Vagina (tissue), 2 donors: ENCODE measurements around the gene PLAAT4. TPM values are rescaled to one million over a fixed set of nuclear protein-coding genes. Genes with fewer than 3 reads are reported as not detected.

Source experiments
- DNase-seq, 2 donors: peaks; one replicate each; pipeline ENCODE4 v3.0.0-alpha.2; 2017; ENCODE audit errors: extremely low spot score in 2 of 2
- H3K27ac ChIP-seq: fragments of 200-600 bp; sonication (generic); one replicate; pipeline ENCODE4 v1.5.1; 2019
- H3K27me3 ChIP-seq: fragments of 200-600 bp; sonication (generic); one replicate; pipeline ENCODE4 v1.5.1; 2019
- H3K36me3 ChIP-seq, 2 donors: fragments of 200-600 bp; sonication (generic); one replicate each; pipeline ENCODE4 v1.5.1; 2017 to 2019
- H3K4me1 ChIP-seq: fragments of 200-600 bp; sonication (generic); one replicate; pipeline ENCODE4 v1.5.1; 2019
- H3K4me3 ChIP-seq, 2 donors: fragments of 200-600 bp; sonication (generic); 1 replicate in 1 of 2; 2 replicates in 1 of 2; pipeline ENCODE4 v1.5.1; 2016 to 2019
- H3K9me3 ChIP-seq: fragments of 200-600 bp; sonication (generic); one replicate; pipeline ENCODE4 v1.5.1; 2019
- POLR2A ChIP-seq, 2 donors: fragments of 450-650 bp; IDR thresholded peaks; one replicate each; pipeline ENCODE4 v1.6.1; 2017; ENCODE audit warnings: antibody characterized with exemption in 2 of 2, mild to moderate bottlenecking in 2 of 2, moderate library complexity in 2 of 2
- POLR2AphosphoS5 ChIP-seq, 2 donors: sonication (generic); formaldehyde crosslinking; IDR thresholded peaks; one replicate each; pipeline ENCODE4 v1.9.0; 2017; ENCODE audit warnings: antibody characterized with exemption in 2 of 2, mild to moderate bottlenecking in 2 of 2, low read depth in 1 of 2; ENCODE audit not compliant: insufficient read depth in 1 of 2
- intact Hi-C: fragments of 100-400 bp; cut with DNase I; formaldehyde crosslinking; loops from one replicate; pipeline ENCODE4 v1.15.1; 2023
- total RNA-seq: library from RNA; depleted of rRNA; stranded (reverse); fragments of >200 nt; gene quantifications from one replicate; pipeline ENCODE4 v1.2.3, GENCODE V29; 2016
- TF ChIP-seq, protein P1 (sequence below), 3 experiments: fragments of 450-650 bp in 2 of 3; fragments of 200-600 bp in 1 of 3; sonication (generic) in 1 of 3; IDR thresholded peaks; one replicate each; pipeline ENCODE4 v1.5.1; 2017 to 2019; ENCODE audit warnings: antibody characterized with exemption in 3 of 3, mild to moderate bottlenecking in 2 of 3, moderate library complexity in 2 of 3

The PLAAT4 gene
- total RNA-seq, 1 donor from 2014 or later, result 43.5 TPM

DNA sequence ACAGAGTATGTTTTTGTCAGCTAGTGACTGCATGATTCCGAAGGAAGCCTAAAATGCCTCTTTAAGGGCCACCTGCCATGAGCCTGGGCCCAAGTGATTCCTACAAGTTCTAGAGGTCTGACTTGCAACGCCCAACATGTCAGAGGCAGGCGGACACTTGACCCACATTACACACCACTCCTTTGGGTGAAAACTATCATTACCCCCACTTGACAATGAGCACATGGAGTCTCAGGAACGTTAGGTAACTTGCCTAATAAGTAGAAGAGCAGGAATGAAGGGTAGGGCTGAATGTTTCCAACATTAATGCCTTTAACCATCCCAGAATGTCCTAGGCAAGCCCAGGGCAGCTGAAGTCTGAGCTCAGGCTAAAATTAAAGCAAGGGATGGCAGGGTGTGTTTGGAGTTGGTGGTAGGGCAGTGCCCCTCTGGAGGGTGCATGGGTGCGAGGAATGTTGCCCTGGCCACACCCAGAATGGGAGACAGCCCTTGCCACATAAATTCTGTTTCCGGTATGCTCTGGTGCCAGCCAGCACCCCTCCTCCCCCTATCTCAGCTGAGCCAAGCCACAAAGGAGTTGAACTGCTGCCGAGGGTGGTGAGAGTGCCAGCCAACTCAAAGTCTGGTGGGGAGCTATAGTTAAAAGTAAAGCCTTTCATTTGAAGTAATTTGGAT, 24.0 kb downstream of the PLAAT4 start:
- no peaks in the 10 kb centered on the region for H3K9me3 ChIP-seq
- DNase-seq, result no peak
- no peak overlapping the region for H3K27ac ChIP-seq
- H3K4me1 ChIP-seq, result peaks cover 7% of the 10 kb centered on the region
- H3K4me3 ChIP-seq, result no peak overlapping the region
- H3K27me3 ChIP-seq, result no peaks in the 10 kb centered on the region
- H3K36me3 ChIP-seq, result no peaks in the 10 kb centered on the region
- TF ChIP-seq, protein P1, sequence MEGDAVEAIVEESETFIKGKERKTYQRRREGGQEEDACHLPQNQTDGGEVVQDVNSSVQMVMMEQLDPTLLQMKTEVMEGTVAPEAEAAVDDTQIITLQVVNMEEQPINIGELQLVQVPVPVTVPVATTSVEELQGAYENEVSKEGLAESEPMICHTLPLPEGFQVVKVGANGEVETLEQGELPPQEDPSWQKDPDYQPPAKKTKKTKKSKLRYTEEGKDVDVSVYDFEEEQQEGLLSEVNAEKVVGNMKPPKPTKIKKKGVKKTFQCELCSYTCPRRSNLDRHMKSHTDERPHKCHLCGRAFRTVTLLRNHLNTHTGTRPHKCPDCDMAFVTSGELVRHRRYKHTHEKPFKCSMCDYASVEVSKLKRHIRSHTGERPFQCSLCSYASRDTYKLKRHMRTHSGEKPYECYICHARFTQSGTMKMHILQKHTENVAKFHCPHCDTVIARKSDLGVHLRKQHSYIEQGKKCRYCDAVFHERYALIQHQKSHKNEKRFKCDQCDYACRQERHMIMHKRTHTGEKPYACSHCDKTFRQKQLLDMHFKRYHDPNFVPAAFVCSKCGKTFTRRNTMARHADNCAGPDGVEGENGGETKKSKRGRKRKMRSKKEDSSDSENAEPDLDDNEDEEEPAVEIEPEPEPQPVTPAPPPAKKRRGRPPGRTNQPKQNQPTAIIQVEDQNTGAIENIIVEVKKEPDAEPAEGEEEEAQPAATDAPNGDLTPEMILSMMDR (IDR thresholded peaks at IDR 0.05), result no peak
- TF ChIP-seq POLR2AphosphoS5 (IDR thresholded peaks at IDR 0.05; ENCODE audit: insufficient read depth in 1 of 2, low read depth in 1 of 2) (no peak), POLR2A (IDR thresholded peaks at IDR 0.05) (no peak)
- intact Hi-C loops, result no loop called here

DNA sequence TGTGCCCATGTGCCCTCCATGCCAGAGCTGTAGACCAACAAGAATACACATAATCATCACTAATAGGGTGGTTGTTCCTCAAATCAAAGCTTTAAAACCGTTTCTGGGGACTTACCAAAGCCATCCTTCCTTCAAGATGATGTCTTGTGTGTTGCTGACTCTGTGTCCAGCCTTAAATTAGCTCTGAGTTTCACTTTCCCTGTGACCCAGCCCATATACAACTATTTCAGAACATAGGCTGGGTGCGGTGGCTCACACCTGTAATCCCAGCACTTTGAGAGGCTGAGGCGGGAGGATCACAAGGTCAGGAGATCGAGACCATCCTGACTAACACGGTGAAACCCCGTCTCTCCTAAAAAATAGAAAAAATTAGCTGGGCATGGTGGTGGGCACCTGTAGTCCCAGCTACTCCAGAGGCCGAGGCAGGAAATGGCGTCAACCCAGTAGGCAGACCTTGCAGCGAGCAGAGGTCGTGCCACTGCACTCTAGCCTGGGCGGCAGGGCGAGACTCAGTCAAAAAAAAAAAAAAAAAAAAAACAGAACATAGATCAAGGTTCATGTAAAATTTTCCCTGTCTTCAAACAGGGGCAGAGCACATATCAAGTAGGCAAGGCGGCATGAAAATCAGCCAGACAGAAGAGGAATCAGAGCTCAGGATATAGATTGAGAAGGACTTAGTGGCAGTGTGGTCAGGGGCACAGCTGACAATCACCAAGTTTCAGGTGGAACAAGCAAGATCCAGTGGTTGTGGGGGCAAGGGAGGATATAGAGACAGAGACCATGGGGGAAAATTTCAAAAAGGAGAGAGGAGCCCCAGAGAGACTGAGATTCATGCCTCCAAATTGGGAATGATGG, 26.8 kb downstream of the PLAAT4 start, which contains the start of gene PLAAT2:
TSS of gene PLAAT2 (minus strand) at position 179 of the 855 bp plus-strand sequence. CDS start at position 124, 55 bp downstream.
- H3K27me3 ChIP-seq, result no peaks in the 10 kb centered on the region
- no peak within 1 kb of the TSS for H3K27ac ChIP-seq
- H3K4me3 ChIP-seq, result no peak within 1 kb of the TSS
- peaks cover 24% of the 10 kb centered on the region for H3K4me1 ChIP-seq
- DNase-seq, result no peak
- intact Hi-C loops, result no loop called here
- H3K9me3 ChIP-seq, result no peaks in the 10 kb centered on the region
- no peak for TF ChIP-seq POLR2AphosphoS5 (IDR thresholded peaks at IDR 0.05; ENCODE audit: insufficient read depth in 1 of 2, low read depth in 1 of 2)
- TF ChIP-seq, protein P1 (IDR thresholded peaks at IDR 0.05), result no peak
- no peak for TF ChIP-seq POLR2A (IDR thresholded peaks at IDR 0.05)
- H3K36me3 ChIP-seq, result no peaks in the 10 kb centered on the region

DNA sequence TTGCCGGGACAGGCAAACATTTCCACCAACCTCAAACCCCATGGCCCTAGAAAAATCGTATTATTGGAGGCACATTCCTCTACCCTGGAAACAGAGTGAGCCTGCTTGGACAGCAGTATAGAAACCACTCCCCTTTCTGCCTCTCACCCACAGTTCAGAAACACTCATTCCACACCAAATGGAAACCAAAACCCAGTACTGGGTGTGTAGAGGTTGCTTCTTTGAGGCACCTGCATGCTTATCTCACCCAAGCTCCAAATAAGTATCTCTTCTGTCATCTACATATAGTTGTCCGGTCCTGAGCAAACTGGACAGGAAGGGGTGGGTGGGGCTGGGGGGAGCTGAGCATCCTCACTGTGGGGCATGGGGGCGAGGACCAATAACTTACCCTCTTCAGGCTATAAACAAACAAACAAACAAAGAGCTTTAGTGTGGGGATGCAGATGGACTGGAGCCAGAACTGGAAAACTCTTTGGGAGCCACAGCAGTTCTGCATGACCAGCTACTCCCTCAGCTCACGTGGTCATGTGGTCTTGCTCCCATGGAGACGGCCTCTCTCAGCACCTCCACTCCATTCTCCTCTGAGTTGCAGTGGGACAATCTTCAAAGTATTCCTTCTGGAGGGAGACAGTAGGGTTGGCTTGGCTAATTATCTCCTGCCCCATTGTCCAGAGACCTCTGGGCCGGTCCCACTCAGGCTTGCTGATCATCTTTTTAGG, 27.6 kb downstream of the PLAAT4 start:
- intact Hi-C loops, result no loop called here
- no peak for TF ChIP-seq POLR2A (IDR thresholded peaks at IDR 0.05)
- TF ChIP-seq POLR2AphosphoS5 (IDR thresholded peaks at IDR 0.05; ENCODE audit: insufficient read depth in 1 of 2, low read depth in 1 of 2), result no peak
- TF ChIP-seq, protein P1 (IDR thresholded peaks at IDR 0.05), result no peak
- H3K27ac ChIP-seq, result no peak overlapping the region
- H3K27me3 ChIP-seq, result no peaks in the 10 kb centered on the region
- peaks cover 24% of the 10 kb centered on the region for H3K4me1 ChIP-seq
- no peak overlapping the region for H3K4me3 ChIP-seq
- H3K36me3 ChIP-seq, result no peaks in the 10 kb centered on the region
- no peaks in the 10 kb centered on the region for H3K9me3 ChIP-seq
- no peak for DNase-seq

DNA sequence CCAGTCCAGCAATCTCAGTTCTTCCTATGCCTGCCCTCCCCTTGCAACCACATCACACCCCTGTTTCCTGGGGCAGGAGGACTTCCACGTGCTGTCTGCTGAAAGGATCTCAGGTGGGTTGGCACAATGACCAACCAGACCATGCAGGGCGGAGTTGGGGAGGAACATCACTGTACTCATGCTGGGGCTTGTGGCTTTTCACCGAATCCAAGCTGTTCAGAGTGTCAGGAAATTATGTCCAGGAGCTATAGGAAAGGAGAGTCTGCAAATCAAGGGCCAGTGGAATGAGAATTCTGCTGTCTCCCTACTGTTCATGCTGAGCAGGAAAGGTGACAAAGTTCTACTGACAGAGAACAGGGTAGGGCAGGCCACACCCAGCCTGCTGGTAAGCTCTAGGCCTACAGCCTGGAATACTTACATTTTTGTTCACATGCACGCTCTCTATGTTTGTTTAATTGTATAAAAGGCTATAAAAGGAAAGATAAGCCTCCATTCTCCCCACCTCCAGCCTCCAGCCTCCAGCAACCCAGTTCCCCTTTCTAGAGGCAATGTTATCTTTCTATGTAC, 28.3 kb downstream of the PLAAT4 start:
- H3K27me3 ChIP-seq, result no peaks in the 10 kb centered on the region
- no peak for DNase-seq
- no peaks in the 10 kb centered on the region for H3K9me3 ChIP-seq
- H3K36me3 ChIP-seq, result no peaks in the 10 kb centered on the region
- peak in 1 of 2 donors; percentile 36 for TF ChIP-seq POLR2AphosphoS5 (IDR thresholded peaks at IDR 0.05; ENCODE audit: insufficient read depth in 1 of 2, low read depth in 1 of 2)
- TF ChIP-seq, protein P1 (IDR thresholded peaks at IDR 0.05), result no peak
- TF ChIP-seq POLR2A (IDR thresholded peaks at IDR 0.05), result no peak
- H3K4me3 ChIP-seq, result no peak overlapping the region
- no peak overlapping the region for H3K27ac ChIP-seq
- H3K4me1 ChIP-seq, result peaks cover 24% of the 10 kb centered on the region
- intact Hi-C loops, result no loop called here
